Stimulated activated memory B cell treated with anti-CD40 and anti-IgM and Interleukin-4, amounts not matched to agents 10 μg/mL and 1 μg/mL and 100 μg/mL, for 72 hours (primary cell): ENCODE measurements around the gene ATP9B.
A peak's percentile ranks its signal among the peaks of the same experiment; 100 is the strongest.
"Not testable (repeated sequence)": the region's sequence is repeated elsewhere in the genome, so short reads cannot be mapped to it uniquely, and the experiment has no call there.

Experiments
- ATAC-seq: fragments of 150-1000 bp; cut with Tn5 transposase; 2 replicates; pipeline ENCODE4 v1.10.0; 2021
- H3K27ac Mint-ChIP-seq: one replicate; pipeline ENCODE4 v1.8.0; 2022; ENCODE audit warnings: mild to moderate bottlenecking, mixed read lengths
- H3K27me3 Mint-ChIP-seq: one replicate; pipeline ENCODE4 v1.8.0; 2022; ENCODE audit warnings: mixed read lengths
- H3K36me3 Mint-ChIP-seq: one replicate; pipeline ENCODE4 v1.8.0; 2022; ENCODE audit warnings: mixed read lengths
- H3K4me1 Mint-ChIP-seq: one replicate; pipeline ENCODE4 v1.8.0; 2022; ENCODE audit warnings: mixed read lengths
- H3K4me3 Mint-ChIP-seq: one replicate; pipeline ENCODE4 v1.8.0; 2022; ENCODE audit warnings: mild to moderate bottlenecking, moderate library complexity, mixed read lengths
- H3K9me3 Mint-ChIP-seq: one replicate; pipeline ENCODE4 v1.8.0; 2022; ENCODE audit warnings: mixed read lengths

ATP9B gene

GRCh38 chr18:79065802-79066201, 3.4 kb upstream of the ATP9B start:
- Mint-ChIP-seq H3K36me3 (peaks cover 21% of the 10 kb centered on the region), H3K27ac (no peak overlapping the region), H3K4me1 (peaks cover 12% of the 10 kb centered on the region), H3K4me3 (no peak overlapping the region), H3K9me3 (peaks cover 23% of the 10 kb centered on the region), H3K27me3 (no peaks in the 10 kb centered on the region)
- ATAC-seq, result no peak

GRCh38 chr18:79067611-79068010, 1.6 kb upstream of the ATP9B start:
- no peak for ATAC-seq
- peaks cover 23% of the 10 kb centered on the region for H3K9me3 Mint-ChIP-seq
- H3K27ac Mint-ChIP-seq, result peak overlapping the region; percentile 86
- H3K36me3 Mint-ChIP-seq, result peaks cover 21% of the 10 kb centered on the region
- H3K4me3 Mint-ChIP-seq, result peak overlapping the region; percentile 12
- no peaks in the 10 kb centered on the region for H3K27me3 Mint-ChIP-seq
- H3K4me1 Mint-ChIP-seq, result peaks cover 22% of the 10 kb centered on the region

- peaks cover 29% of the 10 kb centered on the region for H3K36me3 Mint-ChIP-seq
- H3K9me3 Mint-ChIP-seq, result peaks cover 23% of the 10 kb centered on the region
- H3K27me3 Mint-ChIP-seq, result no peaks in the 10 kb centered on the region
- ATAC-seq, result peak; percentile 61
- peaks cover 29% of the 10 kb centered on the region for H3K4me1 Mint-ChIP-seq
- peak overlapping the region; percentile 81 for H3K4me3 Mint-ChIP-seq
- H3K27ac Mint-ChIP-seq, result peak overlapping the region; percentile 86
These were observed 755 bp upstream of the ATP9B start for GRCh38 chr18:79068341-79068936.

- H3K9me3 Mint-ChIP-seq, result peaks cover 23% of the 10 kb centered on the region
- peak overlapping the region; percentile 81 for H3K4me3 Mint-ChIP-seq
- ATAC-seq, result no peak
- peak overlapping the region; percentile 86 for H3K27ac Mint-ChIP-seq
- H3K36me3 Mint-ChIP-seq, result peaks cover 38% of the 10 kb centered on the region
- H3K27me3 Mint-ChIP-seq, result no peaks in the 10 kb centered on the region
- peaks cover 40% of the 10 kb centered on the region for H3K4me1 Mint-ChIP-seq
These were observed 540 bp downstream of the ATP9B start for GRCh38 chr18:79069717-79070151.

GRCh38 chr18:79070486-79070885, 1.3 kb downstream of the ATP9B start:
- H3K36me3 Mint-ChIP-seq, result peaks cover 40% of the 10 kb centered on the region
- peaks cover 46% of the 10 kb centered on the region for H3K4me1 Mint-ChIP-seq
- ATAC-seq, result no peak
- H3K9me3 Mint-ChIP-seq, result peaks cover 23% of the 10 kb centered on the region
- no peaks in the 10 kb centered on the region for H3K27me3 Mint-ChIP-seq
- H3K27ac Mint-ChIP-seq, result no peak overlapping the region
- H3K4me3 Mint-ChIP-seq, result peak overlapping the region; percentile 81

- Mint-ChIP-seq H3K9me3 (peaks cover 17% of the 10 kb centered on the region), H3K27ac (no peak overlapping the region), H3K4me1 (peaks cover 50% of the 10 kb centered on the region), H3K36me3 (peaks cover 39% of the 10 kb centered on the region), H3K27me3 (no peaks in the 10 kb centered on the region), H3K4me3 (peak overlapping the region; percentile 58)
- no peak for ATAC-seq
These were observed 1.8 kb downstream of the ATP9B start for GRCh38 chr18:79071037-79071436.

- Mint-ChIP-seq H3K27me3 (no peaks in the 10 kb centered on the region), H3K4me3 (no peak overlapping the region), H3K9me3 (peaks cover 11% of the 10 kb centered on the region), H3K4me1 (peaks cover 56% of the 10 kb centered on the region), H3K36me3 (peaks cover 36% of the 10 kb centered on the region), H3K27ac (no peak overlapping the region)
- no peak for ATAC-seq
These were observed 2.5 kb downstream of the ATP9B start for GRCh38 chr18:79071503-79072210.

GRCh38 chr18:79072655-79073054, 3.5 kb downstream of the ATP9B start:
- not testable (repeated sequence) for H3K27me3 Mint-ChIP-seq, H3K9me3 Mint-ChIP-seq, H3K4me3 Mint-ChIP-seq, H3K27ac Mint-ChIP-seq, ATAC-seq
- Mint-ChIP-seq H3K4me1 (peaks cover 58% of the 10 kb centered on the region), H3K36me3 (peaks cover 29% of the 10 kb centered on the region)

- no peak overlapping the region for H3K4me3 Mint-ChIP-seq
- ATAC-seq, result no peak
- H3K36me3 Mint-ChIP-seq, result peaks cover 72% of the 10 kb centered on the region
- peaks cover 6% of the 10 kb centered on the region for H3K9me3 Mint-ChIP-seq
- H3K27ac Mint-ChIP-seq, result no peak overlapping the region
- no peaks in the 10 kb centered on the region for H3K27me3 Mint-ChIP-seq
- peaks cover 77% of the 10 kb centered on the region for H3K4me1 Mint-ChIP-seq
These were observed 8.0 kb downstream of the ATP9B start for GRCh38 chr18:79077181-79077580.

GRCh38 chr18:79078791-79079190, 9.6 kb downstream of the ATP9B start:
- ATAC-seq, H3K9me3 Mint-ChIP-seq, H3K27ac Mint-ChIP-seq, H3K27me3 Mint-ChIP-seq, H3K4me3 Mint-ChIP-seq: not testable (repeated sequence)
- H3K36me3 Mint-ChIP-seq, result peaks cover 66% of the 10 kb centered on the region
- peaks cover 74% of the 10 kb centered on the region for H3K4me1 Mint-ChIP-seq

- H3K27ac Mint-ChIP-seq, result no peak overlapping the region
- ATAC-seq, result no peak
- H3K4me1 Mint-ChIP-seq, result peaks cover 44% of the 10 kb centered on the region
These were observed 23.7 kb downstream of the ATP9B start for GRCh38 chr18:79092874-79093273.

GRCh38 chr18:79093986-79094385, 24.8 kb downstream of the ATP9B start:
- ATAC-seq, result no peak
- Mint-ChIP-seq H3K4me1 (peaks cover 43% of the 10 kb centered on the region), H3K4me3 (no peak overlapping the region), H3K27me3 (no peaks in the 10 kb centered on the region), H3K9me3 (peaks cover 5% of the 10 kb centered on the region), H3K27ac (no peak overlapping the region), H3K36me3 (peaks cover 42% of the 10 kb centered on the region)

More at GRCh38 chr18:79092874-79093273, 23.7 kb downstream of the ATP9B start:
- Mint-ChIP-seq H3K9me3 (peaks cover 3% of the 10 kb centered on the region), H3K4me3 (no peak overlapping the region), H3K36me3 (peaks cover 41% of the 10 kb centered on the region), H3K27me3 (no peaks in the 10 kb centered on the region)

GRCh38 chr18:79095216-79095615, 26.0 kb downstream of the ATP9B start:
- ATAC-seq, result no peak
- H3K4me1 Mint-ChIP-seq, result peaks cover 37% of the 10 kb centered on the region
- no peak overlapping the region for H3K27ac Mint-ChIP-seq
- H3K36me3 Mint-ChIP-seq, result peaks cover 37% of the 10 kb centered on the region
- no peak overlapping the region for H3K4me3 Mint-ChIP-seq
- H3K27me3 Mint-ChIP-seq, result no peaks in the 10 kb centered on the region
- H3K9me3 Mint-ChIP-seq, result peaks cover 5% of the 10 kb centered on the region

GRCh38 chr18:79100944-79101343, 31.8 kb downstream of the ATP9B start:
- Mint-ChIP-seq H3K36me3 (peaks cover 74% of the 10 kb centered on the region), H3K4me1 (peaks cover 24% of the 10 kb centered on the region), H3K4me3 (no peak overlapping the region), H3K9me3 (peaks cover 5% of the 10 kb centered on the region), H3K27ac (no peak overlapping the region), H3K27me3 (no peaks in the 10 kb centered on the region)
- ATAC-seq, result no peak

- H3K4me1 Mint-ChIP-seq, result peaks cover 33% of the 10 kb centered on the region
These were observed 33.7 kb downstream of the ATP9B start for GRCh38 chr18:79102886-79103285.

GRCh38 chr18:79104137-79104536, 34.9 kb downstream of the ATP9B start:
- Mint-ChIP-seq H3K4me3 (no peak overlapping the region), H3K27ac (no peak overlapping the region), H3K9me3 (peaks cover under 1% of the 10 kb centered on the region), H3K36me3 (peaks cover 65% of the 10 kb centered on the region), H3K4me1 (peaks cover 36% of the 10 kb centered on the region), H3K27me3 (no peaks in the 10 kb centered on the region)
- ATAC-seq, result peak; percentile 57

More at GRCh38 chr18:79102886-79103285, 33.7 kb downstream of the ATP9B start:
- no peaks in the 10 kb centered on the region for H3K27me3 Mint-ChIP-seq
- H3K36me3 Mint-ChIP-seq, result peaks cover 72% of the 10 kb centered on the region
- peaks cover 5% of the 10 kb centered on the region for H3K9me3 Mint-ChIP-seq
- no peak overlapping the region for H3K27ac Mint-ChIP-seq
- H3K4me3 Mint-ChIP-seq, result no peak overlapping the region
- no peak for ATAC-seq
